Measurements from ENCODE around the gene PPHLN1. TPM values are rescaled to one million over a fixed set of nuclear protein-coding genes. Genes with fewer than 3 reads are reported as not detected.

Gene PPHLN1
- total RNA-seq, 4 donors from 2014 or later, result 44.9 to 324 (median 59.6) TPM

GRCh38 chr12:42490261-42490842, 164.4 kb downstream of the PPHLN1 start:
- H3K27ac ChIP-seq, result no peak overlapping the region
- in situ Hi-C loops (cut with MboI; ENCODE audit: low pct_ligation_motif_present in 1 of 4, low pct_unique_long_range_greater_than_20kb in 1 of 4, low sequenced_read_pairs in 3 of 4), result loop anchor here in 2 of 4 donors (25.0 kb wide), 2 partner anchors 97 to 797 kb away; partner anchors contain the start of gene PRICKLE1 (in 1 of the 2)
- no peak overlapping the region for H3K4me3 ChIP-seq
- no peak for TF ChIP-seq POLR2A (IDR thresholded peaks at IDR 0.05)
- TF ChIP-seq POLR2AphosphoS5 (IDR thresholded peaks at IDR 0.05), result no peak
- no peak for TF ChIP-seq CTCF (IDR thresholded peaks at IDR 0.05)
- no peak for TF ChIP-seq EP300 (IDR thresholded peaks at IDR 0.05; ENCODE audit: low read depth)
- 75 to 86% methylated on average over 2 to 5 of the region's 5 CpGs for WGBS, 2 donors (ENCODE audit: low coverage in 1 of 2)
- no peaks in the 10 kb centered on the region for H3K4me1 ChIP-seq
- no peaks in the 10 kb centered on the region for H3K36me3 ChIP-seq
- H3K9me3 ChIP-seq, result no peaks in the 10 kb centered on the region
- intact Hi-C loops (cut with DNase I; ENCODE audit: low total_unique reads), result no loop called here
- DNase-seq, result no peak
- no peaks in the 10 kb centered on the region for H3K27me3 ChIP-seq

Small RNA genes lying within 50 kb of the gene (small RNA-seq; reads per million reads assigned to genes)
- gene MIR7851 (0 to 0.28 (median 0) reads per million in 4 donors), gene RF00019 (0 reads per million in 4 donors), gene RF00090 (0 reads per million in 4 donors), gene RNU6-249P (0 reads per million in 4 donors)

Other genes with a start within 250 kb of the PPHLN1 start
- 10 to 100 TPM in 2 of 4 donors, 1 to 10 TPM in 2; 3.6 to 17.5 (median 8.7) TPM for gene GXYLT1, start 181.3 kb upstream of the PPHLN1 start, total RNA-seq
- gene YAF2, start 87.9 kb upstream of the PPHLN1 start, total RNA-seq, result 10 to 100 TPM; 22.7 to 55.4 (median 24.5) TPM
- 10 to 100 TPM in 3 of 4 donors, 1 to 10 TPM in 1; 3.4 to 22.7 (median 15.2) TPM for gene ZCRB1, start 73 bp upstream of the PPHLN1 start, total RNA-seq

Measured in transverse colon (tissue), 4 donors.